Lung (tissue), 12 donors: ENCODE measurements around the gene KCNC2. TPM values are rescaled to one million over a fixed set of nuclear protein-coding genes. Genes with fewer than 3 reads are reported as not detected.

ENCODE experiments used
- ATAC-seq: fragments of 200-7000 bp; cut with Tn5 transposase; one replicate; pipeline ENCODE4 v1.9.1; 2020; ENCODE audit warnings: moderate number of reproducible peaks; ENCODE audit not compliant: insufficient read depth, low FRiP score
- DNase-seq, 3 donors: peaks; one replicate each; pipeline ENCODE4 v3.0.0-alpha.2; 2013 to 2017
- H3K27ac ChIP-seq, 2 donors: one replicate each; pipeline ENCODE4 v1.5.1; 2013; ENCODE audit warnings: mild to moderate bottlenecking in 2 of 2, moderate library complexity in 2 of 2, control low read depth in 1 of 2, inconsistent platforms in 1 of 2, low read depth in 1 of 2, low read length in 1 of 2
- H3K27me3 ChIP-seq, 3 donors: one replicate each; pipeline ENCODE4 v1.5.1; 2013; ENCODE audit warnings: low read length in 2 of 3; ENCODE audit not compliant: control insufficient read depth in 3 of 3, insufficient read depth in 3 of 3
- H3K36me3 ChIP-seq, 4 donors: one replicate each; pipeline ENCODE4 v1.5.1; 2013; ENCODE audit warnings: low read length in 4 of 4, mild to moderate bottlenecking in 1 of 4, moderate library complexity in 1 of 4; ENCODE audit not compliant: control insufficient read depth in 4 of 4, insufficient read depth in 4 of 4
- H3K4me1 ChIP-seq, 5 donors: one replicate each; pipeline ENCODE4 v1.5.1; 2013; ENCODE audit warnings: low read length in 5 of 5, mild to moderate bottlenecking in 2 of 5, moderate library complexity in 1 of 5; ENCODE audit not compliant: control insufficient read depth in 5 of 5, insufficient read depth in 5 of 5
- H3K4me3 ChIP-seq: one replicate; pipeline ENCODE4 v1.5.1; 2013; ENCODE audit warnings: mild to moderate bottlenecking, control low read depth, moderate library complexity
- H3K9ac ChIP-seq, 2 donors: one replicate each; pipeline ENCODE4 v1.5.1; 2013; ENCODE audit warnings: low read length in 2 of 2, control low read depth in 1 of 2; ENCODE audit not compliant: insufficient read depth in 1 of 2
- H3K9me3 ChIP-seq, 4 donors: one replicate each; pipeline ENCODE4 v1.5.1; 2013; ENCODE audit warnings: low read length in 3 of 4, mild to moderate bottlenecking in 1 of 4, moderate library complexity in 1 of 4; ENCODE audit not compliant: control insufficient read depth in 4 of 4, insufficient read depth in 3 of 4
- CTCF ChIP-seq: IDR thresholded peaks from 2 replicates; pipeline ENCODE4 v1.5.1; 2012; ENCODE audit warnings: mild to moderate bottlenecking; ENCODE audit errors: control extremely low read depth, extremely low read depth
- WGBS, 2 donors: extraction: QIAGEN DNeasy Blood & Tissue Kit; methylation state at CpG; one replicate each; pipeline ENCODE4 v1.1.7; 2013; 5-methylcytosine and 5-hydroxymethylcytosine counted together
- polyA plus RNA-seq, 2 donors: library from polyadenylated mRNA; stranded (reverse); fragments of 200-250 nt; gene quantifications; one replicate each; pipeline ENCODE4 v1.2.1, GENCODE V29; 2013
- total RNA-seq, 2 donors: library from RNA; depleted of rRNA in 1 of 2; stranded (reverse); fragments of >200 nt in 1 of 2; gene quantifications; one replicate each; pipeline ENCODE4 v1.2.1, GENCODE V29; 2014 to 2021
- donor health status: control.
- donor health status: control.
- donor health status: Bipolar disorder and iron deficiency.
- donor health status: healthy.
- donor health status: DM: yes; HTN: yes; CAD: no.

KCNC2 gene
- total and polyA plus RNA-seq, 4 donors: 0.06 TPM; not detected in 3

- Histone ChIP-seq H3K9ac (no peak overlapping the region), H3K4me3 (no peak overlapping the region), H3K27ac (no peak overlapping the region), H3K27me3 (no peaks in the 10 kb centered on the region), H3K9me3 (no peaks in the 10 kb centered on the region), H3K4me1 (no peaks in the 10 kb centered on the region), H3K36me3 (no peaks in the 10 kb centered on the region)
- TF ChIP-seq CTCF: no peak
- DNase-seq (no peak), ATAC-seq (no peak)
- 87 to 90% methylated on average over 2 of the region's 2 CpGs for WGBS, 2 donors
Measured at GRCh38 chr12:75065482-75065881, 144.2 kb downstream of the KCNC2 start.

GRCh38 chr12:75062691-75063090, 146.9 kb downstream of the KCNC2 start:
- no peak overlapping the region for H3K4me3 ChIP-seq
- DNase-seq: no peak
- WGBS, 2 donors: 49 to 58% methylated on average over 2 of the region's 2 CpGs

GRCh38 chr12:75058228-75058627, 151.4 kb downstream of the KCNC2 start:
- Histone ChIP-seq H3K9ac (no peak overlapping the region), H3K27me3 (no peaks in the 10 kb centered on the region), H3K4me1 (no peaks in the 10 kb centered on the region), H3K4me3 (no peak overlapping the region), H3K27ac (no peak overlapping the region), H3K9me3 (no peaks in the 10 kb centered on the region), H3K36me3 (no peaks in the 10 kb centered on the region)
- ATAC-seq: no peak
- TF ChIP-seq CTCF: no peak
- no peak for DNase-seq

More at GRCh38 chr12:75062691-75063090, 146.9 kb downstream of the KCNC2 start:
- no peak for TF ChIP-seq CTCF
- H3K9ac ChIP-seq: no peak overlapping the region
- no peak overlapping the region for H3K27ac ChIP-seq
- no peaks in the 10 kb centered on the region for H3K9me3 ChIP-seq
- no peaks in the 10 kb centered on the region for H3K27me3 ChIP-seq
- no peaks in the 10 kb centered on the region for H3K36me3 ChIP-seq
- ATAC-seq: no peak
- H3K4me1 ChIP-seq: no peaks in the 10 kb centered on the region

GRCh38 chr12:75048767-75049166, 160.9 kb downstream of the KCNC2 start:
- peak; percentile 15 for ATAC-seq
- H3K9ac ChIP-seq: no peak overlapping the region
- TF ChIP-seq CTCF: no peak

More at GRCh38 chr12:75048767-75049166, 160.9 kb downstream of the KCNC2 start:
- Histone ChIP-seq H3K27me3 (no peaks in the 10 kb centered on the region), H3K9me3 (no peaks in the 10 kb centered on the region), H3K36me3 (no peaks in the 10 kb centered on the region), H3K4me3 (no peak overlapping the region), H3K4me1 (no peaks in the 10 kb centered on the region), H3K27ac (no peak overlapping the region)
- no peak for DNase-seq
- 62 to 82% methylated on average over 2 of the region's 2 CpGs for WGBS, 2 donors
